ENCODE data around the gene TNS3.

- TF ChIP-seq EZH2 (IDR thresholded peaks at IDR 0.05; ENCODE audit: borderline replicate concordance, low read length): no peak
- TF ChIP-seq, protein P1, sequence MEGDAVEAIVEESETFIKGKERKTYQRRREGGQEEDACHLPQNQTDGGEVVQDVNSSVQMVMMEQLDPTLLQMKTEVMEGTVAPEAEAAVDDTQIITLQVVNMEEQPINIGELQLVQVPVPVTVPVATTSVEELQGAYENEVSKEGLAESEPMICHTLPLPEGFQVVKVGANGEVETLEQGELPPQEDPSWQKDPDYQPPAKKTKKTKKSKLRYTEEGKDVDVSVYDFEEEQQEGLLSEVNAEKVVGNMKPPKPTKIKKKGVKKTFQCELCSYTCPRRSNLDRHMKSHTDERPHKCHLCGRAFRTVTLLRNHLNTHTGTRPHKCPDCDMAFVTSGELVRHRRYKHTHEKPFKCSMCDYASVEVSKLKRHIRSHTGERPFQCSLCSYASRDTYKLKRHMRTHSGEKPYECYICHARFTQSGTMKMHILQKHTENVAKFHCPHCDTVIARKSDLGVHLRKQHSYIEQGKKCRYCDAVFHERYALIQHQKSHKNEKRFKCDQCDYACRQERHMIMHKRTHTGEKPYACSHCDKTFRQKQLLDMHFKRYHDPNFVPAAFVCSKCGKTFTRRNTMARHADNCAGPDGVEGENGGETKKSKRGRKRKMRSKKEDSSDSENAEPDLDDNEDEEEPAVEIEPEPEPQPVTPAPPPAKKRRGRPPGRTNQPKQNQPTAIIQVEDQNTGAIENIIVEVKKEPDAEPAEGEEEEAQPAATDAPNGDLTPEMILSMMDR (conservative IDR thresholded peaks at IDR 0.05 in 1 of 2, IDR thresholded peaks at IDR 0.05 in 1 of 2; ENCODE audit: extremely low read depth in 1 of 2, insufficient read depth in 1 of 2, low read depth in 1 of 2, low read length in 2 of 2): no peak
Measured at GRCh38 chr7:47228386-47229014, 353.4 kb downstream of the TNS3 start.
